GM20431 (cell line): Measurements from ENCODE around the gene PCDHB7.
"Not testable (repeated sequence)": the region's sequence is repeated elsewhere in the genome, so short reads cannot be mapped to it uniquely, and the experiment has no call there.

Source experiments
- in situ Hi-C: fragments of 300-500 bp; cut with MseI, MboI; formaldehyde crosslinking; loops from one replicate; pipeline ENCODE4 v1.15.0; 2020; ENCODE audit warnings: low sequenced_read_pairs; ENCODE audit not compliant: unreplicated experiment

Gene PCDHB7

DNA sequence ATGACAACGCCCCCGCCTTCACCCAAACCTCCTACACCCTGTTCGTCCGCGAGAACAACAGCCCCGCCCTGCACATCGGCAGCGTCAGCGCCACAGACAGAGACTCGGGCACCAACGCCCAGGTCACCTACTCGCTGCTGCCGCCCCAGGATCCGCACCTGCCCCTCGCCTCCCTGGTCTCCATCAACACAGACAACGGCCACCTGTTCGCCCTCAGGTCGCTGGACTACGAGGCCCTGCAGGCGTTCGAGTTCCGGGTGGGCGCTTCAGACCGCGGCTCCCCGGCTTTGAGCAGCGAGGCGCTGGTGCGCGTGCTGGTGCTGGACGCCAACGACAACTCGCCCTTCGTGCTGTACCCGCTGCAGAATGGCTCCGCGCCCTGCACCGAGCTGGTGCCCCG lies 6.9 kb downstream of the PCDHB7 start:
- in situ Hi-C loops, result not testable (repeated sequence)

DNA sequence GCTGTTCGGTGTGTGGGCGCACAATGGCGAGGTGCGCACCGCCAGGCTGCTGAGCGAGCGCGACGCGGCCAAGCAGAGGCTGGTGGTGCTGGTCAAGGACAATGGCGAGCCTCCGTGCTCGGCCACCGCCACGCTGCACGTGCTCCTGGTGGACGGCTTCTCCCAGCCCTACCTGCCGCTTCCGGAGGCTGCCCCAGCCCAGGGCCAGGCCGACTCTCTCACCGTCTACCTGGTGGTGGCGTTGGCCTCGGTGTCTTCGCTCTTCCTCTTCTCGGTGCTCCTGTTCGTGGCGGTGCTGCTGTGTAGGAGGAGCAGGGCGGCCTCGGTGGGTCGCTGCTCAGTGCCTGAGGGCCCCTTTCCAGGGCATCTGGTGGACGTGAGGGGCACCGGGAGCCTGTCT lies 7.4 kb downstream of the PCDHB7 start:
- in situ Hi-C loops, result not testable (repeated sequence)

DNA sequence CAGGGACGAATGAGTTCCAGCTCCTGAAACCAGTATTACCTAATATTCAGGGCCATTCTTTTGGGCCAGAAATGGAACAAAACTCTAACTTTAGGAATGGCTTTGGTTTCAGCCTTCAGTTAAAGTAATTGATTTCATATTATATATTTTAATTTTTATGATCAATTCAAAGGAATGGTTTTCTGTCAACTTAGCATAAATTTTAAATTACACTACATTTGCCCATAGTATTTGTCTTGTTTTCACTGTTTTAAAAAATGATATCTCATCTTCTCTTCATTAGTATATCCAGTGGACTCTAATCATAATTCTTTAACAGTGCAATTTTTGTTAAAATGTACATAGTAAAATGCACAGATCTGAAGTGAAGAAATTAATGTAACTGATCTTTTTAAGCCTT lies 7.9 kb downstream of the PCDHB7 start:
- in situ Hi-C loops, result no loop called here

DNA sequence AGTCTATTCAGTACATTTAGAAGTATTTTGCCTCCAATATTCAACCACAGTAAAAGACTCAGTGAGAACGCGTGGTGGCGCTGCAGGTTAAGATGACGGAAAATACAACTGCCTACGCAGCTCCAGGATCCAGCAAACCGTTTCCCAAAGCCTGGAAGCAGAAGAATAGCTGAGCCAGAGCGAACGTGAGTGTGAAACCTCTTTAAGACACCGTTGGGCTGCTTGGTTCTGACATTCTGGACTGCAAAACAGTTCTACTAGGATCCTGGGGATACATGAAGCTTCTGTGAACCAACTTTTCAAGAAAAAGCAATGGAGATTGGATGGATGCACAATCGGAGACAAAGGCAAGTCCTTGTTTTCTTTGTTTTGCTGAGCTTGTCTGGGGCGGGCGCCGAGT lies 9.8 kb downstream of the PCDHB7 start, which contains the start of gene PCDHB16:
TSS of gene PCDHB16 (plus strand) at position 140 of the 400 bp plus-strand sequence. CDS start at position 313, 173 bp downstream.
- in situ Hi-C loops, result no loop called here

DNA sequence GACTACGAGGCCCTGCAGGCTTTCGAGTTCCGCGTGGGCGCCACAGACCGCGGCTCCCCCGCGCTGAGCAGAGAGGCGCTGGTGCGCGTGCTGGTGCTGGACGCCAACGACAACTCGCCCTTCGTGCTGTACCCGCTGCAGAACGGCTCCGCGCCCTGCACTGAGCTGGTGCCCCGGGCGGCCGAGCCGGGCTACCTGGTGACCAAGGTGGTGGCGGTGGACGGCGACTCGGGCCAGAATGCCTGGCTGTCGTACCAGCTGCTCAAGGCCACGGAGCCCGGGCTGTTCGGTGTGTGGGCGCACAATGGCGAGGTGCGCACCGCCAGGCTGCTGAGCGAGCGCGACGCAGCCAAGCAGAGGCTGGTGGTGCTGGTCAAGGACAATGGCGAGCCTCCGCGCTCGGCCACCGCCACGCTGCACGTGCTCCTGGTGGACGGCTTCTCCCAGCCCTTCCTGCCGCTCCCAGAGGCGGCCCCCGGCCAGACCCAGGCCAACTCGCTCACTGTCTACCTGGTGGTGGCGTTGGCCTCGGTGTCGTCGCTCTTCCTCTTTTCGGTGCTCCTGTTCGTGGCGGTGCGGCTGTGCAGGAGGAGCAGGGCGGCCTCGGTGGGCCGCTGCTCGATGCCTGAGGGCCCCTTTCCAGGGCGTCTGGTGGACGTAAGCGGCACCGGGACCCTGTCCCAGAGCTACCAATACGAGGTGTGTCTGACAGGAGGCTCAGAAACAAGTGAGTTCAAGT lies 11.8 kb downstream of the PCDHB7 start:
- in situ Hi-C loops, result not testable (repeated sequence)

DNA sequence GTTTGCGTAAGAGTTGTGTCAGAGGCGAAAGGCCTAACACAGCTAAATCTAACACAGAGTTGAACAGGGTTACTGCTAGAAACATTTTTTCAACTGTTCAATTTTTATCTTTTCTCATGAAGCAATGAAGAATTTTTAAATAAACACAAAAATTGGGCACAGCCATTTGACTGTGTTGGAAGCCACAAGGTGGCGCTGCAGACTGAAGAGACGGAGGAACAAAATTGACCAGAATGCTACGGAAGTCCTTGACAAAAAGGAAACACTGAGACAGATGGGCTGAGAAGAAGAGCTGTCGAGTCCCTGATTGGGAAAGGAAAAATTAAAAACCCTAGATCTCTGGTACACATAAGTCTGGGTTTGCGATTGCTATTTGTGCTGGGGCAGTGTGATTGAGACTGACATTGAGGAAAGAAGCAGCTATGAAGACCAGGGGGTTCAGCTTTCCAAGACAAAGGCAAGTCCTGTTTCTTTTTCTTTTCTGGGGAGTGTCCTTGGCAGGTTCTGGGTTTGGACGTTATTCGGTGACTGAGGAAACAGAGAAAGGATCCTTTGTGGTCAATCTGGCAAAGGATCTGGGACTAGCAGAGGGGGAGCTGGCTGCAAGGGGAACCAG lies 14.6 kb downstream of the PCDHB7 start, which contains the start of gene PCDHB9:
TSS of gene PCDHB9 (plus strand) at position 265 of the 616 bp plus-strand sequence. CDS start at position 423, 158 bp downstream.
- in situ Hi-C loops, result no loop called here

DNA sequence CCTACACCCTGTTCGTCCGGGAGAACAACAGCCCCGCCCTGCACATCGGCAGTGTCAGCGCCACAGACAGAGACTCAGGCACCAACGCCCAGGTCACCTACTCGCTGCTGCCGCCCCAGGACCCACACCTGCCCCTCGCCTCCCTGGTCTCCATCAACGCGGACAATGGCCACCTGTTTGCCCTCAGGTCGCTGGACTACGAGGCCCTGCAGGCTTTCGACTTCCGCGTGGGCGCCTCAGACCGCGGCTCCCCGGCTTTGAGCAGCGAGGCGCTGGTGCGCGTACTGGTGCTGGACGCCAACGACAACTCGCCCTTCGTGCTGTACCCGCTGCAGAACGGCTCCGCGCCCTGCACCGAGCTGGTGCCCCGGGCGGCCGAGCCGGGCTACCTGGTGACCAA lies 16.2 kb downstream of the PCDHB7 start:
- in situ Hi-C loops, result not testable (repeated sequence)

DNA sequence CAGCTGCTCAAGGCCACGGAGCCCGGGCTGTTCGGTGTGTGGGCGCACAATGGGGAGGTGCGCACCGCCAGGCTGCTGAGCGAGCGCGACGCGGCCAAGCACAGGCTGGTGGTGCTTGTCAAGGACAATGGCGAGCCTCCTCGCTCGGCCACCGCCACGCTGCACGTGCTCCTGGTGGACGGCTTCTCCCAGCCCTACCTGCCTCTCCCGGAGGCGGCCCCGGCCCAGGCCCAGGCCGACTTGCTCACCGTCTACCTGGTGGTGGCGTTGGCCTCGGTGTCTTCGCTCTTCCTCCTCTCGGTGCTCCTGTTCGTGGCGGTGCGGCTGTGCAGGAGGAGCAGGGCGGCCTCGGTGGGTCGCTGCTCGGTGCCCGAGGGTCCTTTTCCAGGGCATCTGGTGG lies 16.7 kb downstream of the PCDHB7 start:
- in situ Hi-C loops, result not testable (repeated sequence)

DNA sequence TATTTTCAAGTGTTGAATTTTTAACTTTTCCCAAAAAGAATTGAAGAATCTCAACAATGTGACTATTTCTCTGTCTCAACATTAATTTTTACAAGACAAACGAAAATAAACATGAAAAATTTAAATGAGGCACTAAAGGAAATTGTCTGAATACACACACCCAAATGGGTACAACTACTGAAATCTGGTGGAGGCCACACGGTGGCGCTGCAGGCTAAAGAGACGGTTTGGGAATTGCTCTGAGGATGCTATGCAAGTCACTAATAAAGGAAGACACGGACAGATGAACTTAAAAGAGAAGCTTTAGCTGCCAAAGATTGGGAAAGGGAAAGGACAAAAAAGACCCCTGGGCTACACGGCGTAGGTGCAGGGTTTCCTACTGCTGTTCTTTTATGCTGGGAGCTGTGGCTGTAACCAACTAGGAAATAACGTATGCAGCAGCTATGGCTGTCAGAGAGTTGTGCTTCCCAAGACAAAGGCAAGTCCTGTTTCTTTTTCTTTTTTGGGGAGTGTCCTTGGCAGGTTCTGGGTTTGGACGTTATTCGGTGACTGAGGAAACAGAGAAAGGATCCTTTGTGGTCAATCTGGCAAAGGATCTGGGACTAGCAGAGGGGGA lies 19.8 kb downstream of the PCDHB7 start, which contains the start of gene PCDHB10:
TSS of gene PCDHB10 (plus strand) at position 244 of the 616 bp plus-strand sequence. CDS start at position 444, 200 bp downstream.
- in situ Hi-C loops, result no loop called here

DNA sequence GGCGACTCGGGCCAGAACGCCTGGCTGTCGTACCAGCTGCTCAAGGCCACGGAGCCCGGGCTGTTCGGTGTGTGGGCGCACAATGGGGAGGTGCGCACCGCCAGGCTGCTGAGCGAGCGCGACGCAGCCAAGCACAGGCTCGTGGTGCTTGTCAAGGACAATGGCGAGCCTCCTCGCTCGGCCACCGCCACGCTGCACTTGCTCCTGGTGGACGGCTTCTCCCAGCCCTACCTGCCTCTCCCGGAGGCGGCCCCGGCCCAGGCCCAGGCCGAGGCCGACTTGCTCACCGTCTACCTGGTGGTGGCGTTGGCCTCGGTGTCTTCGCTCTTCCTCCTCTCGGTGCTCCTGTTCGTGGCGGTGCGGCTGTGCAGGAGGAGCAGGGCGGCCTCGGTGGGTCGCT lies 21.9 kb downstream of the PCDHB7 start:
- in situ Hi-C loops, result not testable (repeated sequence)

DNA sequence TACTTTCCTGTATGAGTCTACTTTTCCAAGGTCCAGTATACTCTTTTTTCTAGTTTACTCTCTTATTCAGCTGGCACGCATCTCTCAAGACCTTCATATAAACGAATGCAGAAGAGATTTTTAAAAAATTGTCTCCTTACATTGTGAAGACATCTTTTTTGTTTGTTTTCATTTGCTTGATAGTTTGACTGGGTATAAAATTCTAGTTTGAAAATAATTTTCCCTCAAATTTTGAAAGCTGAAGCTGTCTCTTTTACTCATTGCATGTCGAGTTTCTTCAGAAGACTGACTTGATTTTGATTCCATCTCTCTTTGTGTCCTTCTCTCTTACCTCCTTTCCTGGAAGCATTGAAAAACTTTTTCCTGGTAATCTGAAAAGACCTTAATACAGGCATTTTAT lies 23.9 kb downstream of the PCDHB7 start:
- in situ Hi-C loops, result no loop called here

DNA sequence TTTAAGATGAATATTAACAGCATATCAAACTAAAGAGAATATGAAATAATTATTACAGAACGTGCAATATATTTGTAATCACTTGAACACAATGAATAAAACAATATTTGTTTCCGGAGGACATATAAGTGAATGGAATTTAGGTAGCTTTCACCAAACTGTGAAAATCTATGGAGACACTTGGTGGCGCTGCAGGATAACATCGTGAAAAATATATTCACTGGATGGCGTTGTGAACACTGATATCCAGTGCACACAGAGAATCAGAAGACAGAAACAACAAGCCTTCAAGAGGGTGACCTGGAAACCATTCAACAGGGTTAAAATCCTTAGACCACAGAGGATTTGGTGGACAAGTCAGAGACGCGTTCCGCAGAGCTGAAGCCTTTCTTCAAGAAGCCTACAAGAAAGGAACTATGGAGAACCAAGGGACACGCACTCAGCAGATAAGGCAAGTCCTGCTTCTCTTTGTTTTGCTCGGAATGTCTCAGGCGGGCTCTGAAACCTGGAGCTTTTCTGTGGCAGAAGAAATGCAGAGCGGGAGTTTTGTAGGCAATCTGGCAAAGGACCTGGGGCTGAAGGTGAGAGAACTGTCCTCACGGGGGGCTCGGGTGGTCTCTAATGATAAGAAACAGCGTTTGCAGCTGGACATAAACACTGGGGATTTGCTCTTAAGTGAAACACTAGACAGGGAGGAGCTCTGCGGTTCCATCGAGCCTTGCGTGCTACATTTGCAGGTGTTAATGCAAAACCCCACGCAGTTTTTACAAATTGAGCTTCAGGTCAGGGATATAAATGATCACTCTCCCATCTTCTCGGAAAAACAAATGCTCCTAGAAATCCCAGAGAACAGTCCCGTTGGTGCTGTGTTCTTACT lies 27.2 kb downstream of the PCDHB7 start, which contains the start of gene PCDHB11:
TSS of gene PCDHB11 (plus strand) at position 269 of the 877 bp plus-strand sequence. CDS start at position 417, 148 bp downstream.
- in situ Hi-C loops, result no loop called here

DNA sequence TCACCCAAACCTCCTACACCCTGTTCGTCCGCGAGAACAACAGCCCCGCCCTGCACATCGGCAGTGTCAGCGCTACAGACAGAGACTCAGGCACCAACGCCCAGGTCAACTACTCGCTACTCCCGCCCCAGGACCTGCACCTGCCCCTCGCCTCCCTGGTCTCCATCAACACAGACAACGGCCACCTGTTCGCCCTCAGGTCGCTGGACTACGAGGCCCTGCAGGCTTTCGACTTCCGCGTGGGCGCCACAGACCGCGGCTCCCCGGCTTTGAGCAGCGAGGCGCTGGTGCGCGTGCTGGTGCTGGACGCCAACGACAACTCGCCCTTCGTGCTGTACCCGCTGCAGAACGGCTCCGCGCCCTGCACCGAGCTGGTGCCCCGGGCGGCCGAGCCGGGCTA lies 28.7 kb downstream of the PCDHB7 start:
- in situ Hi-C loops, result not testable (repeated sequence)

DNA sequence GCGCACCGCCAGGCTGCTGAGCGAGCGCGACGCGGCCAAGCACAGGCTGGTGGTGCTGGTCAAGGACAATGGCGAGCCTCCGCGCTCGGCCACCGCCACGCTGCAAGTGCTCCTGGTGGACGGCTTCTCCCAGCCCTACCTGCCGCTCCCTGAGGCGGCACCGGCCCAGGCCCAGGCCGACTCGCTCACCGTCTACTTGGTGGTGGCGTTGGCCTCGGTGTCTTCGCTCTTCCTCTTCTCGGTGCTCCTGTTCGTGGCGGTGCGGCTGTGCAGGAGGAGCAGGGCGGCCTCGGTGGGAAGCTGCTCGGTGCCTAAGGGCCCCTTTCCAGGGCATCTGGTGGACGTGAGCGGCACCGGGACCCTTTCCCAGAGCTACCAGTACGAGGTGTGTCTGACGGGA lies 29.2 kb downstream of the PCDHB7 start:
- in situ Hi-C loops, result not testable (repeated sequence)

DNA sequence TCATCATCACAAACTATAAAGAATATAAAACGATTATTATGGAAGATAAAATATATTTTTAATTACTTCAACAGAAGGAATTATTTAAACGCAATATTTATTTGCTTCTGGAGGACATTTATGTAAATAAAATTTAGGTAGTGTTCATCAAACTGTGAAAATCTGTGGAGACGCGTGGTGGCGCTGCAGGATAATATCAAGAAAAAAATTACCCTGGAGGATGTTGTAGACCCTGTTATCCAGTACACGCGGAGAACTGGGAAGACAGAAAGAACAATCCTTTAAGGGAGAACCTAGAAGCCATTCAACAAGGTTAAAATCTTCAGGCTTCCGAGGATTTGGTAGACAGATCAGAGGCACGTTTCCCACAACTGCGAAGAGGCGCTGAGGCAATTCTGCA lies 36.0 kb downstream of the PCDHB7 start, which contains the start of gene PCDHB12:
TSS of gene PCDHB12 (plus strand) at position 242 of the 400 bp plus-strand sequence. CDS start 189 bp downstream, outside the sequence.
- in situ Hi-C loops, result no loop called here

DNA sequence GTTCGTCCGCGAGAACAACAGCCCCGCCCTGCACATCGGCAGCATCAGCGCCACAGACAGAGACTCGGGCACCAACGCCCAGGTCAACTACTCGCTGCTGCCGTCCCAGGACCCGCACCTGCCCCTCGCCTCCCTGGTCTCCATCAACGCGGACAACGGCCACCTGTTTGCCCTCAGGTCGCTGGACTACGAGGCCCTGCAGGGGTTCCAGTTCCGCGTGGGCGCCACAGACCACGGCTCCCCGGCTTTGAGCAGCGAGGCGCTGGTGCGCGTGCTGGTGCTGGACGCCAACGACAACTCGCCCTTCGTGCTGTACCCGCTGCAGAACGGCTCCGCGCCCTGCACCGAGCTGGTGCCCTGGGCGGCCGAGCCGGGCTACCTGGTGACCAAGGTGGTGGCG lies 37.8 kb downstream of the PCDHB7 start:
- in situ Hi-C loops, result not testable (repeated sequence)

DNA sequence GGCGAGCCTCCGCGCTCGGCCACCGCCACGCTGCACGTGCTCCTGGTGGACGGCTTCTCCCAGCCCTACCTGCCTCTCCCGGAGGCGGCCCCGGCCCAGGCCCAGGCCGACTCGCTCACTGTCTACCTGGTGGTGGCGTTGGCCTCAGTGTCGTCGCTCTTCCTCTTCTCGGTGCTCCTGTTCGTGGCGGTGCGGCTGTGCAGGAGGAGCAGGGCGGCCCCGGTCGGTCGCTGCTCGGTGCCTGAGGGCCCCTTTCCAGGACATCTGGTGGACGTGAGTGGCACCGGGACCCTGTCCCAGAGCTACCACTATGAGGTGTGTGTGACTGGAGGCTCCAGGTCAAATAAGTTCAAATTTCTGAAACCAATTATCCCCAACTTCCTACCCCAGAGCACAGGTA lies 38.4 kb downstream of the PCDHB7 start:
- in situ Hi-C loops, result not testable (repeated sequence)

DNA sequence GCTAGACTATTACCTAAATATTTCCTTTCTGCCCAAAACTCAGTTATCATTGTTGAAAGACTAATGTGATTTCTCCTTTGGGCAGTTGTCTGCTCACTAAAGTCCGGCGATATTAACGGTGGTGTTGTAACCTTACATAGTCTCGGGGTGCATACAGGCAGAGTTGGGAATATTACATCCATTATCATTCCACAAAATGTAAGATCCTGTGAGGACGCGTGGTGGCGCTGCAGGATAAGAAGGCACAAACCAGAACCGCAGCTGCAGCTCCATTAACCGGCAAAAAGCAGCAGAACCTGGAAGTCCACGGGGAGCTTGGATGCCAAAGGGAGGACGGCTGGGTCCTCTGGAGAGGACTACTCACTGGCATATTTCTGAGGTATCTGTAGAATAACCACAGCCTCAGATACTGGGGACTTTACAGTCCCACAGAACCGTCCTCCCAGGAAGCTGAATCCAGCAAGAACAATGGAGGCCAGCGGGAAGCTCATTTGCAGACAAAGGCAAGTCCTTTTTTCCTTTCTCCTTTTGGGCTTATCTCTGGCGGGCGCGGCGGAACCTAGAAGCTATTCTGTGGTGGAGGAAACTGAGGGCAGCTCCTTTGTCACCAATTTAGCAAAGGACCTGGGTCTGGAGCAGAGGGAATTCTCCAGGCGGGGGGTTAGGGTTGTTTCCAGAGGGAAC lies 41.4 kb downstream of the PCDHB7 start, which contains the start of gene PCDHB13:
TSS of gene PCDHB13 (plus strand) at position 264 of the 684 bp plus-strand sequence. CDS start at position 469, 205 bp downstream.
- in situ Hi-C loops, result not testable (repeated sequence)

DNA sequence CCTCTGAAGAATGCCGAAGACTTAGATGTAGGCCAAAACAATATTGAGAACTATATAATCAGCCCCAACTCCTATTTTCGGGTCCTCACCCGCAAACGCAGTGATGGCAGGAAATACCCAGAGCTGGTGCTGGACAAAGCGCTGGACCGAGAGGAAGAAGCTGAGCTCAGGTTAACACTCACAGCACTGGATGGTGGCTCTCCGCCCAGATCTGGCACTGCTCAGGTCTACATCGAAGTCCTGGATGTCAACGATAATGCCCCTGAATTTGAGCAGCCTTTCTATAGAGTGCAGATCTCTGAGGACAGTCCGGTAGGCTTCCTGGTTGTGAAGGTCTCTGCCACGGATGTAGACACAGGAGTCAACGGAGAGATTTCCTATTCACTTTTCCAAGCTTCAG lies 42.1 kb downstream of the PCDHB7 start:
- in situ Hi-C loops, result not testable (repeated sequence)
